Measurements from ENCODE around the gene OR13J1. TPM values are rescaled to one million over a fixed set of nuclear protein-coding genes. Genes with fewer than 3 reads are reported as not detected.

The OR13J1 gene
- total RNA-seq, 1 donor from 2014 or later: not detected

DNA sequence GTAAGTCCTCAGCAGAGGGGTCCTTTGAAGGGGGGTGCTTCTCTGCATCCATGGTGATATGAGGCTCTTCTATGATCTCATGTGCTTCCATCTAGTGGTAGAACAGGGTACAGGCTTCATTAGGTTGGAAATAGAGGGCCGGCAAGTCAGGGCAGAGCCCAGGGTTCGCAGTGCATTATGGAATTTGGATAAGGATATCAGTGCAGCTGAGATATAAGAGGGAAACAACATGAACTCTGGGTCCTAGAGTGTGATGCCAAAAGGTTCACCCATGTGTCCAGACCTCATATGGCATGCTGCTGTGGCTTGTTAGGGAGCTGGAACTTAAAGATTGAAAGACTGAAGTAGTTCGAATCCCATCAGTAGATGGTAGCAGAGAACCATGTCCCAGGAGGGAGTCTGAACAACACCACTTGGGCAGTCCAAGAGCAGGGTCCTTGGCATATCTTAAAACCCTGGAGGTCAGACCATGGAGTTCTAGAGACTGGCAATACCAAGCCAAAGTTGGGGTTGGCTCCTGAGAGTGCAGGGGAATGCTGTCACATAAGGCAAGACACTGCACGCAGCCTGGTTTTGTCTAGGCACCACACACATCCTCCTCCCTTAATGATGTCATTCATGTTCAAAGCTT is 44.0 kb downstream of the OR13J1 start:
- Histone ChIP-seq H3K4me1 (ENCODE audit: control insufficient read depth in 3 of 3, insufficient read depth in 3 of 3, low read length in 3 of 3) (peaks cover 21 to 30% (median 30%) of the 10 kb centered on the region in 3 donors), H3K27me3 (ENCODE audit: control insufficient read depth in 3 of 3, insufficient read depth in 3 of 3, low read length in 3 of 3) (no peaks in the 10 kb centered on the region), H3K9ac (ENCODE audit: low read depth in 1 of 3, low read length in 3 of 3) (no peak overlapping the region), H3K27ac (ENCODE audit: low read depth, low read length) (no peak overlapping the region), H3K36me3 (ENCODE audit: control insufficient read depth in 3 of 3, insufficient read depth in 3 of 3, low read length in 3 of 3) (no peaks in the 10 kb centered on the region), H3K9me3 (ENCODE audit: control insufficient read depth in 3 of 3, low read length in 3 of 3) (no peaks in the 10 kb centered on the region), H3K4me3 (ENCODE audit: low read length in 3 of 3) (no peak overlapping the region)

DNA sequence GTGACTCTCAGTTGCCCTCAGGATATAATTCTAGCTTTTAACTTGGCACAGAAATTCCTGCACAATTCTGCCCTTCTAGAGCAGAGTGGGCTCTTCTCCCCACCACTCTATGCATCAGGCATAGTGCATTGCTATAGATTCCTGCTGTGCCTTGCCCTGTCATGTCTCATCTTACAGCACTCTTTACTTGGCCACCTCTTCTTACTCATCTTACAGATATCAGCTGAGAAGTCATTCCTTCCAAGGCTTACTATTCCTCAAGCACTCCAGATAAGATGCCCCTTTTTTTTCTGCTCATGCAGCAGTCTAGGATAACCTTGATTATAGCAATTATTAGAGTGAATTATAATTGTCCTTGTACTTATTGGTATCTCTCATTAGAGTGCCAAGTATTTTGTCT is 47.3 kb downstream of the OR13J1 start:
- H3K27me3 ChIP-seq (ENCODE audit: control insufficient read depth in 3 of 3, insufficient read depth in 3 of 3, low read length in 3 of 3): no peaks in the 10 kb centered on the region
- no peak overlapping the region for H3K9ac ChIP-seq (ENCODE audit: low read depth in 1 of 3, low read length in 3 of 3)
- no peak overlapping the region for H3K4me3 ChIP-seq (ENCODE audit: low read length in 3 of 3)
- H3K9me3 ChIP-seq (ENCODE audit: control insufficient read depth in 3 of 3, low read length in 3 of 3): no peaks in the 10 kb centered on the region
- no peak overlapping the region for H3K27ac ChIP-seq (ENCODE audit: low read depth, low read length)
- H3K4me1 ChIP-seq (ENCODE audit: control insufficient read depth in 3 of 3, insufficient read depth in 3 of 3, low read length in 3 of 3): peaks cover 0 to 5% (median 4%) of the 10 kb centered on the region in 3 donors
- H3K36me3 ChIP-seq (ENCODE audit: control insufficient read depth in 3 of 3, insufficient read depth in 3 of 3, low read length in 3 of 3): peaks cover 0 to 2% (median 0%) of the 10 kb centered on the region in 3 donors

DNA sequence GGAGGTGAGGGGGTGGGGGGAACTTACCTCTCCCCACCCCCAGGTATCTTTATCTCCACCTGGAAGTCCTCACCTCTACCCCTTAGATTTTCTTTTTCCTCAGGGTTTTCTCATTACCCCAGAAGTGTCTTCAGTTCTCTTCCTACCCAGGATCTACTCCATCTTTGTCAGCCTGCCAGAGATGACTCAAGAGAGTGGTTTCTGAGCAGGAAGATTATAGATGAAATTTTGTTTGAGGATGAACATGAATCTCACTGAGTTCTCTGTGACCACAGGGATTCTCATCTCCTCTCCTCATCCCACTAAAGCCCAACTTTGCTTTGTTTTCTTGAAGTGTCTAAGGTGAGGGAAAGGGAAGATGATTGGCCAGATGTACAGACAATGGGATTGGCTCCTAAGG is 50.1 kb downstream of the OR13J1 start:
- no peak overlapping the region for H3K4me3 ChIP-seq (ENCODE audit: low read length in 3 of 3)
- no peak overlapping the region for H3K27ac ChIP-seq (ENCODE audit: low read depth, low read length)
- no peaks in the 10 kb centered on the region for H3K4me1 ChIP-seq (ENCODE audit: control insufficient read depth in 3 of 3, insufficient read depth in 3 of 3, low read length in 3 of 3)
- H3K9me3 ChIP-seq (ENCODE audit: control insufficient read depth in 3 of 3, low read length in 3 of 3): no peaks in the 10 kb centered on the region
- no peaks in the 10 kb centered on the region for H3K27me3 ChIP-seq (ENCODE audit: control insufficient read depth in 3 of 3, insufficient read depth in 3 of 3, low read length in 3 of 3)
- H3K9ac ChIP-seq (ENCODE audit: low read depth in 1 of 3, low read length in 3 of 3): no peak overlapping the region
- H3K36me3 ChIP-seq (ENCODE audit: control insufficient read depth in 3 of 3, insufficient read depth in 3 of 3, low read length in 3 of 3): peaks cover 0 to 2% (median 0%) of the 10 kb centered on the region in 3 donors

Other genes with a start within 250 kb of the OR13J1 start
- 1.0 TPM for gene SIT1, start 219.5 kb downstream of the OR13J1 start, total RNA-seq
- gene RMRP, start 212.4 kb downstream of the OR13J1 start, total RNA-seq: 118,473 TPM
- 11.0 TPM for gene CCDC107, start 212.1 kb downstream of the OR13J1 start, total RNA-seq
- gene ARHGEF39, start 205.2 kb downstream of the OR13J1 start, total RNA-seq: 0.52 TPM
- gene CA9, start 196.5 kb downstream of the OR13J1 start, total RNA-seq: under 0.01 TPM
- 4,180 TPM for gene TPM2, start 180.5 kb downstream of the OR13J1 start, total RNA-seq
- gene TLN1, start 138.2 kb downstream of the OR13J1 start, total RNA-seq: 90.8 TPM
- gene CREB3, start 137.7 kb downstream of the OR13J1 start, total RNA-seq: 20.9 TPM
- 31.3 TPM for gene GBA2, start 121.2 kb downstream of the OR13J1 start, total RNA-seq
- gene RGP1, start 121.1 kb downstream of the OR13J1 start, total RNA-seq: 7.8 TPM
- gene MSMP, start 116.1 kb downstream of the OR13J1 start, total RNA-seq: not detected
- 7.3 TPM for gene NPR2, start 78.8 kb downstream of the OR13J1 start, total RNA-seq
- gene SPAG8, start 58.1 kb downstream of the OR13J1 start, total RNA-seq: 0.52 TPM
- gene HINT2, start 55.4 kb downstream of the OR13J1 start, total RNA-seq: 25.1 TPM
- gene FAM221B, start 41.7 kb downstream of the OR13J1 start, total RNA-seq: not detected
- 2.6 TPM for gene TMEM8B, start 41.2 kb downstream of the OR13J1 start, total RNA-seq
- gene HRCT1, start 35.8 kb upstream of the OR13J1 start, total RNA-seq: 2.1 TPM
- 1.0 TPM for gene SPAAR, start 39.1 kb upstream of the OR13J1 start, total RNA-seq
- not detected for gene OR2S2, start 87.8 kb upstream of the OR13J1 start, total RNA-seq
- gene RECK, start 166.5 kb upstream of the OR13J1 start, total RNA-seq: 14.6 TPM